GM18909 (cell line): ENCODE results near the gene CLDN6.

ENCODE experiments used
- ATAC-seq: cut with Tn5 transposase; IDR thresholded peaks from one replicate; pipeline ENCODE4 v1.9.1; 2021; ENCODE audit warnings: mild to moderate bottlenecking; ENCODE audit not compliant: unreplicated experiment, poor library complexity

Gene CLDN6

DNA sequence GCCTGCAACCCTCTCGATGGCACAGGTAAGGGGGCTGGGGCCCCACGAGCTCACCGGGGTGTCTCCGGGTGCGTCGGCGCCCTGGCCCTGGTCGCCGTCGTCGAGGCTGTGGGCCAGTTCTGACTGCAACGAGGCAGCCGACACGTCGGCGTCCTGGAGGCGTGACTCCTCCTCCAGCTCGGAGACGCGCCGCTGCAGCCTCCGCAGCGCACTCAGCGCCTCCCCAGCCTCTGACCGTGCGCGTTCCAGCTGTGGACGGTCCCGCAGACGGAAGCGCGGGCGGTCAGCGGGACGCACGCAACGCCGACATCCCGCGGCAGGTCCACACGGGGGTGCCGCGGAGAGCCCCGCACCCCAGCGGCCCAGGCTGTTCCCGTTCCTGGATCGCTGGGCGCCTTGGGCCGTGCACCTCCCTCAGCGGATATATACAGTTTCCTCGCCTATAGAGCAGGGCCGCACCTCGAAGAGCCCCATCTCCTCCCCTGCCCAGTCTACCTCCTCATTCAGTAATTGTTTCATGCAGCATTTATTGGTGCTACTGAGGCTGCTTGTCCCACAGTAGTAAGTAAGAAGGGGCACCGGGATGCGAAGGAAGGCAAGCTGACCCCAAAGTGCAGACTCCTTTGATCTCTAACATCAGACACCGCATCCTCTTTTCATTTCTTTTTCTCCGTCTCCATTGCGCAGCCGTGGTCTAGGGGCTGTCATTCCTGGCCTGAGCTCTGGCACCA is 11.7 kb upstream of the CLDN6 start:
- ATAC-seq, result no peak

DNA sequence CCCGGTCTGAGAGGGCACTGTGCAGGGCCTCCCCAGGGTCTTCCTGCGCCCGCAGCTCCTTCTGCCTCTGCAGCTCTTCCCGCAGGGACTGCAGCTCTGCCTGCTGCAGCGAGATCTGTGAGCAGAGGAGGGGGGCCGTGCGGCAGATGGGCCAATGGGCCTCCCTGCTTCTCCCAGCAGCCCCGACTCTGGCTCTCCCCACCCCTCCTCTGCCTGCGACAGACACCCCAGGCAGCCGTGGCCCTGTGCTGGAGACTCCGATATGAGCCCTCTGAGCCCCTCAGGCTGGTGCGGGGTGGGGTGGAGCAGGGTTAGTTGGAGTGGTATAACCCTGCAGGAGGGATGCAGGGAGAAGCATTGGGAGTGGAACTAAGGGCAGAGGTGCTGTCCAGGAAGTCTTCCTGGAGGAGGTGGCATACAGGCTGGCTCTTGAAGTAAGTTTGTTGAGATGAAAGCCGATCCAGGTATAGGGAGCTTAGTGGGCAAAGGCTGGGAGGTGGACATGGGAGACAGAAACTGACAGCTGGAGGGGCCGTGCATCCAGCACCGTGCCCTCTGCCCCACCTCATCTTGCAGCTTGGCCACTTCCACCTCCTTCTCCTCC is 10.8 kb upstream of the CLDN6 start:
- ATAC-seq, result no peak

DNA sequence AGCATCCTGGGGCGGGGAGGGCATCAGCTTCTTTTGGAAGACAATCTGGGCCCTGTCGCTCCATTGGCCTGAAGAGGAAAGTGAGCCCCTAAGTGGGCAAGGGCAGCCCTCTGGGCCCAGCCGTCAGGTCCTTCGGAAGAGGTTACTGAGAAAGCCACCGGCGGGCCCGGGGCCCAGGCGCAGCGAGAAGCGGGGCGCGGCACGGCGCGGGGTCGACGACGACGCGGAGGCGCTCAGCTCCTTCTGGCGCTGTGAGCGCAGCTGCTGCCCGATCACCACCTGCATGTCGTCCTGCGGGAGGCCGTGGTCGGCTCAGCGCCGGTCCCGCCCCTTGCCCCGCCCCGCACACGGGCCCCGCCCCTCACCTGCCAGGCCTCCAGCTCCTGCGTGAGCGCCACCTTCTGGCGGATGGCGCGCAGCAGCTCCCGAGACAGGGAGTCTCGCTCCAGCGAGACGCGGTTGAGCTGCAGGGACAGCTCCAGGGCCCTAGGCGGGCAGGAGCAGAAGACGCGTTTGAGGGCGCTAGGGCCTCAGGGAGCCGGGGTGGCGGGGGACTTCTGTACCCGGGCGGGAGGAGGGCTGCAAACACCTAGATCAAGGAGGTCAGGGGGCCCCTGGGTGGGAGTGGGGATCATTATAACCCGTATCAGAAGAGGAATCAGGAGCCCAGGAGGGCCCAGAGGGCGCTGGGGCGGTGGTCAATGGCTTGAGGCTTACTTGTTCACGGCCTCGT is 10.2 kb upstream of the CLDN6 start:
- ATAC-seq, result no peak

DNA sequence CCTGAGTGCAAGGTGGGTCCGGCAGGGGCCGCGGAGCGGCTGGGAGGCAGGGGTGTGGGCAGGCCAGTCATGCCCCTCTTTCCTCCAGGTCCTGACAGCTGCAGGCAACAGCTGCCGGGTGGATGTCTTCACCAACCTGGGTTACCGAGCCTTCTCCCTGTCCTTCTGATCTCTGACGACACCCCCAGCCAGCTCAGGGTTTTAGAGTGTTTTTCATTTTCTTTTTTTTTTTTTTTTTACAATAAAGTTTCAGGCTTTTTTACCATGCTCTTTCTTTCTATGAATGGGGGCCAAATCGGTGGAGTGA is 9.5 kb upstream of the CLDN6 start:
- ATAC-seq, result no peak

DNA sequence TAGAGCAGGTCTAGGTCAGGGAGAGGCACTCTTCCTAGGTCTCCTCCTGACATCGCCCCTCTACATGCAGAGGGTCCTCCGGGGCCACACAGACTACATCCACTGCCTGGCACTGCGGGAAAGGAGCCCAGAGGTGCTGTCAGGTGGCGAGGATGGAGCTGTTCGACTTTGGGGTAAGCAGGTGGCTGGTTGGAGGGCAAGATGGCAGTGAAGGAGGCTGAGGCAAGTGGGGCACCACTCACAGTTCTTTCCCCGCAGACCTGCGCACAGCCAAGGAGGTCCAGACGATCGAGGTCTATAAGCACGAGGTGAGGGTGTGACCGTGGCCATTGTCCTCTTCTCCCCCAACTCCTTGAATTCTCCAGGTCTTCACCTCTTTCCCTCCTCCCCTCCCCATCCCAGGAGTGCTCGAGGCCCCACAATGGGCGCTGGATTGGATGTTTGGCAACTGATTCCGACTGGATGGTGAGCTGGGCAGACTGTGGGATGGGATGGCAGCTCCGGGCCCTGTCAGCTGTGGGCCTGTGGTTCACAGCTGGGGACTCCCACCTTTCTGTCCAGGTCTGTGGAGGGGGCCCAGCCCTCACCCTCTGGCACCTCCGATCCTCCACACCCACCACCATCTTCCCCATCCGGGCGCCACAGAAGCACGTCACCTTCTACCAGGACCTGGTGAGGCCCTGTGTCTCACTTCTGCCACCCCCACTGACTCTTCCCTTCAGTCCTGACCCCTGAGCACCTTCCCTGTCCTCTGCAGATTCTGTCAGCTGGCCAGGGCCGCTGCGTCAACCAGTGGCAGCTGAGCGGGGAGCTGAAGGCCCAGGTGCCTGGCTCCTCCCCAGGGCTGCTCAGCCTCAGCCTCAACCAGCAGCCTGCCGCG is 8.9 kb upstream of the CLDN6 start:
- ATAC-seq, result no peak

DNA sequence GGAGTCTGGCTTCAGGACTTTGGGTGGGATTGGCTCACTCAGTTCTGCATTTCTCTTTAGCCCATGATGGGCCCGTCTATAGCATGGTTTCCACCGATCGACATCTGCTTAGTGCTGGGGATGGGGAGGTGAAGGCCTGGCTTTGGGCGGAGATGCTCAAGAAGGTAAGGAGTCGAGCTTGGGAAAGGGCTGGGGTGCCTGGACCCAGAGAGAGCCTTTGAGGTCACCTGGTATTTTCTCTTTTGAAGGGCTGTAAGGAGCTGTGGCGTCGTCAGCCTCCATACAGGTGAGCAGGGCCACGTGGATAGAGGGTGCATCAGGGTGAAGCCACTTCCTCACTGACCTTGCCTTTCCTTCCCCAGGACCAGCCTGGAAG is 8.0 kb upstream of the CLDN6 start:
- no peak for ATAC-seq

DNA sequence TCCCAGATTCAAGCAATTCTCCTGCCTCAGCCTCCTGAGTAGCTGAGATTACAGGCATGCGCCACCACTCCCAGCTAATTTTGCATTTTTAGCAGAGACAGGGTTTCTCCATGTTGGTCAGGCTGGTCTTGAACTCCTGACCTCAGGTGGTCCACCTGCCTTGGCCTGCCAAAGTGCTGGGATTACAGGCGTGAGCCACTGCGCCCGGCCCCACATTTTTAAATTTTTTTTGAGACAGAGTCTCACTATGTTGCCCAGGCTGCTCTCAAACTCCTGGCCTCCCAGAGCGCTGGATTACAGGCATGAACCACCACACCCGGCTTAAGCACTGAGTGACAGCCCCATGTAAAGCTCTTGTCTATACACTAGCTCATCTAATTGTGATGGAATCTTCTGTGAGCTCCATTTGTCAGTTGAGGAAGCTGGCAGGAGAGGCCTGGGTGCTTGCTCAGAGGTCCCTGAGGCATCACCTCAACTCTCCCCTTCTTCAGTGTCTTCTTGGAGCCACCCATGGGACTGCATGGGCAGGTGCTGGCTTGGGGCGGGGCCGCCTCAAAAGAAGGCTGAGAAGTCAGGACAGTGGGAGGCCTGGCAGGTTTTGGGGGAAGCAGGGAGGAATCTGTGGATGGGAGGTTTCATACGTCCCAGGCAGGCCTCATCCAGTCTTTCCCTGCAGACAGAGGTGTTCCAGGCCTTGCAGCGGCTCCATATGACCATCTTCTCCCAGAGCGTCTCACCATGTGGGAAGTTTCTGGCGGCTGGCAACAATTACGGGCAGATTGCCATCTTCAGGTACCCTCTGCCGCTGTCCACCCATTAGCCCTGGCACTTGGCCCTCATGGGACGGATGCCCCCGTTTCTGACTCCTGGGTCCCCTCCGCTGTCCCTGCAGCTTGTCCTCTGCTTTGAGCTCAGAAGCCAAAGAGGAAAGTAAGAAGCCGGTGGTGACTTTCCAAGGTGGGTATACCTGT is 7.3 kb upstream of the CLDN6 start:
- ATAC-seq, result no peak

DNA sequence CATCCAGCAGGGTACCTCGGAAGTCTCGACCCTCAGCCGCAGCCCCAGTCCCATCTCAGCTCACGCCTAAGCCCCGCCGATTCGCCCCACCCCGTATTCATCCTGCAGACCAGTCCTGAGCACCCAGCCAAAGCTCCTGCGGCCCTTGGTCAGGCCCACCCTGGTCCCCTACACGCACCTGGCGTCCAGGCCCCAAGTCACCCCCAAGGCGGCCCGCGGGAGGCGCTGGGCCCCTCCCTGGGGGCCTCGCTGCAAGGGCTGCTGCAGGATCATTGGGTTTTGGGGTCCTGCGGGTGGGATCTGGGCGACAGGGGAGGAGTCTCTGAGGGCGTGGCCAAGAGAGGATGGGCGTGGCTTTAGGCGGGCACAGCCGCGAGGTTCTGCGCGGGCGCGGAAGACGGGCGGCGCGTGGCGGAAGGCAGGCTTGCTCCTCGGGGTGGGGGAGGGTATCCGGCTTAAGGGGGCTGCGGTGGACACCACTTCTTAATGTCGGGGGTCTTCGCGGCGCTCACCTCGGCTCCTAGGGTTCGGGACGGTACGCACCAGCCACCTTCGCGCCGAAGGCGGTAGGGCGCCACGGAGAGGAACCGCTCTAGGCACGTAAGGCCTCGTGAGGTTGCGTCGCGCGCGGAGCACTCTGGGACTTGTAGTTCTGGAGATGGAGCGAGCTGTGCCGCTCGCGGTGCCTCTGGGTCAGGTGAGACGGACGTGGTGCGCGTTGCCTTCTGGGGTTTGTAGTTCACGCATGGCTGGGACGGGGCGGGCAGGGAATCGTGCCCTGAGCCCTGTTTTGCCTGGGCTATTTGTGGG is 5.9 kb upstream of the CLDN6 start, which contains the start of the genes HCFC1R1 and THOC6:
HCFC1R1 (minus strand) TSS at position 274 of the 810 bp plus-strand sequence; CDS start at position 273, 1 bp downstream.
THOC6 (plus strand) TSS at position 367 of the 810 bp plus-strand sequence; CDS start at position 659, 292 bp downstream.
- peak; percentile 72 for ATAC-seq

DNA sequence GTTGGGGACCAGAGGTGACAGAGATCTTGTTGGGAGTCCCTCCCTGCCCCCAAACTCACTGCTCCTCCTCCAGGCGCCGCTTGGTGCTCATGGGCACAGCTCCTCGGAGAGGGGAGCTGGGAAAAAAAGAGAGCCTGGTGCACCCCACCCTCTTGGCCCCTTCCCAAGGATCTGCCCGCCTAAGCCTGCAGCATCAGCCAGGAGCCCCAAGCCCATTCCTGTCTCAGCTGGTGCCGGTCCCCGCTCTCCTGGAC is 5.4 kb upstream of the CLDN6 start:
- no peak for ATAC-seq

DNA sequence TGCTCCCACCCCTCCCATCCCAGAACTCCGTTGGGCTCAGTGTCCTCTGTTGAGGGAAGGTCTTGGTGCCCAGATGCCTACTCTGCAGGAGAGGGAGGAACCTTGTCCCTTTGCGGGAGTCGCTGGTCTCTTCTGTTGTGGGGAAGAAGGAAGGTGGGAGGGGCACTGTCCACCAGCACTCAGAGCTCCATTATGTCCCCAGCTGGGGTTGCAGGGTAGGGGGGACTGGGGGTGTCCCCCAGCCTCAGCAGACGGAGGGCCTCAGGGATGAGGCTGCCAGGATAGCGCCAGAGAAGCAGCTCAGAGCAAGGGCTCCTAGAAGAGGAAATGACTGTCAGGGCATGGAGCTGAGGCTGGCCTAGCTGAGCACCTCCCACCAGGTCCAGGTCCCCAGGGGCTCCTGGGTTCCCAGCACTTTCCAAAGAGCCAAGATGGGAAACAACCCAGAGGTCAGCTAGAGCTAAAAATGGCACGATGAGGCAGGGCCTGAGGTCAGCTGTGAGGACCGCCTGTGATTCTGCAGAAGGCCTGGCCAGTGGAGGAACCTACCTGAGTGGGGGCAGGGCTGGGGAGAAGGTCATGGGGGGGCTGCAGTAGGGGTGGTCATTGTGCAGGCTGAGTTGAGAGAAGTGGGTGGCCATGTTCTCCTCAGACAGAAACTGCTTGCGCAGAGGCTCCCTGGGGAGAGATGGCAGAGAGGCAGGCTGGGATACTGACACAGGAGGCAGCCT is 4.9 kb upstream of the CLDN6 start:
- ATAC-seq, result no peak

DNA sequence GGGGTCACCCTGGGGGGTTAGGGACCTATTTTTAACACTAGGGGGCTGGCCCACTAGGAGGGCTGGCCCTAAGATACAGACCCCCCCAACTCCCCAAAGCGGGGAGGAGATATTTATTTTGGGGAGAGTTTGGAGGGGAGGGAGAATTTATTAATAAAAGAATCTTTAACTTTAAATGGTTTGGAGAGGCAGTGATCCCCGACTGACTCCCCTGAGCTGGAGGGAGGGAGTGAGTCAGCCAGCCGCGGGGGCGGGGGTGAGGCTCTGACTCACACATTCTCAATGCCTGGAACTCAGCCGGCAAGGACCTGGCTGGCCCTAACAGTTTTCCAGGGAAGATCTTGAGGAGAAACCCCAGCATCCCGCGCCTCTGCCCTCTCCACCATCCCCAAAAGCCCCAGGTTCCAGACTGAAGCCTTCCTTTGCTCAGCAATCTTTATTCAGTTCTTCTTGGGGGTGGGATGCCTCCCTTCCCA is 4.3 kb upstream of the CLDN6 start:
- no peak for ATAC-seq

DNA sequence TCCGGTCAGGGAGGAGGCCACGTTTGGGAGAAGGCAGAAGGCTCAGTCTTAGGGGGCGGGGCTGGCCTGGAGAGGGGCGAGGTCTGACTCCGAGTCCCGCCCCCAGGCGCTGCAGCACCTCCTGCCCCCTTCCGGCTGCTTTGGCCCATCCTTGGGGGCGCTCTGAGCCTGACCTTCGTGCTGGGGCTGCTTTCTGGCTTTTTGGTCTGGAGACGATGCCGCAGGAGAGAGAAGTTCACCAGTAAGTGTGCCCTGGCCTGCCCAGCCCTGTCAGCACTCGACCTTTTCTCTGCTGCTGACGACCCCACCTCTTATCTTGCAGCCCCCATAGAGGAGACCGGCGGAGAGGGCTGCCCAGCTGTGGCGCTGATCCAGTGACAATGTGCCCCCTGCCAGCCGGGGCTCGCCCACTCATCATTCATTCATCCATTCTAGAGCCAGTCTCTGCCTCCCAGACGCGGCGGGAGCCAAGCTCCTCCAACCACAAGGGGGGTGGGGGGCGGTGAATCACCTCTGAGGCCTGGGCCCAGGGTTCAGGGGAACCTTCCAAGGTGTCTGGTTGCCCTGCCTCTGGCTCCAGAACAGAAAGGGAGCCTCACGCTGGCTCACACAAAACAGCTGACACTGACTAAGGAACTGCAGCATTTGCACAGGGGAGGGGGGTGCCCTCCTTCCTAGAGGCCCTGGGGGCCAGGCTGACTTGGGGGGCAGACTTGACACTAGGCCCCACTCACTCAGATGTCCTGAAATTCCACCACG is 3.6 kb upstream of the CLDN6 start:
- no peak for ATAC-seq

DNA sequence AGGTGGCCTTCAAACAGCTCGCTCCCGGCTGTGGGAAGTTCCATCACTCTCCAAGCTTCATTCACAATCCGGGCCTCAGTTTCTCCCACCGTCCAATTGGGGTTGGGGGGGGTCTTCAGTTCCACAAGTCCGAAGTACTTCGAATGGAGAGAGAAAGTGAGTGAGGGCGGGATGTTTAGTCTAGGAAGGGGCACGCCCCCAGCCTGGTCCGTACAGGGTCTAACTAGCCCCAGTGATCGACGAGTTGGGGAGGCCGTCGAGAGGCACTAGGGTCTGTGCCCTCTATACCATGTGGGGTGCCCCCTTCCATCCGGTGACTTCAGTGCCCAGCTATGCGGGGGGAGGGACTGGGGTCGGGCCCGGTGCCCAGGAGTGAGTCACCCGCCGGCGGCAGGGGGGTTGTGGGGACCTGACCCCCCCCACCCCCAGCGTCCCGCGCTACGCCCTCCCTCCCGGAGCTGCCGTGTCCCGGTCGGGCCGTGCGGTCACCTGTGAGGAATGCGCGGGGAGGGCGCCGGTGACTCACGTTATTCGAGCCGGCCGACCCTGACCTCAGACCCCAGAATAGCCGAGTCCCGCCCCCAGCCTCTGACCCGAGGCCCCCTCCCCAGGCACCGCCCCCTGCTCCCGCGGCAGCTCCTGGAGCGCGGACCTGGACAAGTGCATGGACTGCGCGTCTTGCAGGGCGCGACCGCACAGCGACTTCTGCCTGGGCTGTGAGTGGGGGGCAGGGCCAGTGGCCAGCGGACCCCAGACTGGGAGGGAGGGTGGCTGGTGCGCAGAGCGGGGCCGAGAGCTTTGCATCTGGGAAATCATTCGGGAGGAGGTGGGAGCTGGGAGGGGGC is 2.8 kb upstream of the CLDN6 start:
- ATAC-seq, result no peak

DNA sequence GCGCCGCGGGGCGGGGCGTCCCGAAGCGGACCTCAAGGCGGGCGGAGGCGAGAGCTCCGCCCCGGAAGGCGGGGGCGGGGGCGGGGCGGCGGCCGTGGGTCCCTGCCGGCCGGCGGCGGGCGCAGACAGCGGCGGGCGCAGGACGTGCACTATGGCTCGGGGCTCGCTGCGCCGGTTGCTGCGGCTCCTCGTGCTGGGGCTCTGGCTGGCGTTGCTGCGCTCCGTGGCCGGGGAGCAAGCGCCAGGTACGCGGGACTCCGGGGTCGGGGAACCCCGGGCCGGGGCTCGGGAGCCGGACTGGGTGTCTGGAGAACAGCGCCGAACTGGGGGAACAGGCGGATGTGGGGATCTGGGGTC is 2.2 kb upstream of the CLDN6 start, which contains the start of gene TNFRSF12A:
TNFRSF12A (plus strand) TSS at position 122 of the 357 bp plus-strand sequence; CDS start at position 152, 30 bp downstream.
- ATAC-seq, result no peak

DNA sequence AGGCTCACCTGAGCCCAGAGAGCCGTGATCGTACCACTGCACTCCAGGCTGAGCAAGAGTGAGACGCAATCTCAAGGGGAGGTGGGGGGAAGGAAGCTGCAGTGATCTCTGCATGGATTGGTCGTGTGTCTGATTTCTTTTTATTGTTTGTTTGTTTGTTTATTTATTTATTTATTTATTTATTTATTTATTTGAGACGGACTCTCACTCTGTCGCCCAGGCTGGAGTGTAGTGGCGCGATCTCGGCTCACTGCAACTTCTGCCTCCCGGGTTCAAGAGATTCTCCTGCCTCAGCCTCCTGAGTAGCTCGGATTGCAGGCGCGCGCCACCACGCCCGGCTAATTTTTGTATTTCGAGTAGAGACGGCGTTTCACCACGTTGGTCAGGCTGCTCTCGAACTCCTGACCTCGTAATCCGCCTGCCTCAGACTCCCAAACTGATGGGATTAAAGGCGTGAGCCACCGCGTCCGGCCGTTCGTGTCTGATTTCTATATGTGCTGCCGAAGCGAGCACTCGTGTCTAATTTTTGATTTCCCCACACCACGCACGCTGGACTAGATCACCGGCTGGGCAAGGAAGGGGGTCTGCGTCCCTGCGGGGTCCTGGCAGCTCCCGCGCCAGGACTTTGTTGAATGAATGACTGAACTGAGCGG is 1.7 kb upstream of the CLDN6 start:
- ATAC-seq, result no peak

DNA sequence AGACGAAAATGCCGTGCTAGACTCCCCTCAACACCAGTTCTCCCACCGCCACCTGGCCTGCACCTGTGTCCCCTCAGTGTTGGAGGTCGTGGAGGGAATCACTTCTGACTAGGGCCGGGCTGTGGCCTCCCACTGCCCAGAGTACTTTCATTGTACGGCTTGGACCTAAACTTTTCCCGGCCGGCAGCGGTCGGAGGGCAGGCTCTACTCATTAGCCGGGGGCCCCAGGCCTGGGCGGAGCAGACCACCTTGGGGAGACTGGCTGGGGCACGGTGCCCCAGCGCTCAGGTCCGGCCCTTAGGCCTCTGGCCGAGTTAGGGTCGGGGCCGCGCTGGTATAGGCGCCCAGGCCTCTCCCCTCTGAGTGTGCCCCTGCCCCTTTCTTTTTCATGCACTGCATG is 639 bp downstream of the CLDN6 start:
- ATAC-seq, result no peak
